ENCODE measurements around the gene PLD4.
"Not testable (repeated sequence)": the region's sequence is repeated elsewhere in the genome, so short reads cannot be mapped to it uniquely, and the experiment has no call there.

The PLD4 gene

GRCh38 chr14:104948736-104949031 is 24.0 kb downstream of the PLD4 start:
- CTCF ChIA-PET, result interaction anchor here (1.5 kb wide), 1 partner anchor 13 kb away, joined by 4 read pairs; no protein-coding TSS in a partner anchor
- no peak for TF ChIP-seq CTCF (IDR thresholded peaks at IDR 0.05; ENCODE audit: control extremely low read depth, extremely low read depth, low read depth, missing control alignments)
- DNase-seq (ENCODE audit: extremely low spot score), result no peak
- POLR2A ChIA-PET, result no interaction called here

GRCh38 chr14:104949406-104949955 is 24.8 kb downstream of the PLD4 start:
- CTCF ChIA-PET; DNase-seq (ENCODE audit: extremely low spot score); POLR2A ChIA-PET: not testable (repeated sequence)

- ChIA-PET POLR2A (no interaction called here), CTCF (no interaction called here)
- no peak for DNase-seq (ENCODE audit: extremely low spot score)
- TF ChIP-seq CTCF (IDR thresholded peaks at IDR 0.05; ENCODE audit: control extremely low read depth, extremely low read depth, low read depth, missing control alignments), result no peak
These were observed 25.3 kb downstream of the PLD4 start for GRCh38 chr14:104950021-104950420.

- CTCF ChIA-PET, result not testable (repeated sequence)
These were observed 26.0 kb downstream of the PLD4 start for GRCh38 chr14:104950701-104951100.

GRCh38 chr14:104951863-104952657 is 27.4 kb downstream of the PLD4 start:
- DNase-seq (ENCODE audit: extremely low spot score); POLR2A ChIA-PET; CTCF ChIA-PET: not testable (repeated sequence)

More at GRCh38 chr14:104950701-104951100, 26.0 kb downstream of the PLD4 start:
- POLR2A ChIA-PET; DNase-seq (ENCODE audit: extremely low spot score): not testable (repeated sequence)

- CTCF ChIA-PET, result no interaction called here
- TF ChIP-seq CTCF (IDR thresholded peaks at IDR 0.05; ENCODE audit: control extremely low read depth, extremely low read depth, low read depth, missing control alignments), result no peak
- no peak for DNase-seq (ENCODE audit: extremely low spot score)
- POLR2A ChIA-PET, result no interaction called here
These were observed 28.4 kb downstream of the PLD4 start for GRCh38 chr14:104953097-104953496.

- CTCF ChIA-PET, result interaction anchor here (1.6 to 1.8 kb wide), 2 partner anchors 59 to 92 kb away, joined by 3 to 5 read pairs; no protein-coding TSS in a partner anchor
- no peak for DNase-seq (ENCODE audit: extremely low spot score)
- POLR2A ChIA-PET, result no interaction called here
- TF ChIP-seq CTCF (IDR thresholded peaks at IDR 0.05; ENCODE audit: control extremely low read depth, extremely low read depth, low read depth, missing control alignments), result no peak
These were observed 29.4 kb downstream of the PLD4 start for GRCh38 chr14:104953896-104954656.

GRCh38 chr14:104954746-104955395 is 30.2 kb downstream of the PLD4 start:
- TF ChIP-seq CTCF (IDR thresholded peaks at IDR 0.05; ENCODE audit: control extremely low read depth, extremely low read depth, low read depth, missing control alignments), result no peak
- ChIA-PET CTCF (interaction anchor here (1.6 to 1.8 kb wide), 2 partner anchors 60 to 91 kb away, joined by 3 to 5 read pairs; no protein-coding TSS in a partner anchor), POLR2A (no interaction called here)
- DNase-seq (ENCODE audit: extremely low spot score), result no peak
